ENCODE results near the gene SH3GL3.

- TF ChIP-seq CTCF (conservative IDR thresholded peaks at IDR 0.05; ENCODE audit: low read depth, low read length): no peak
- TF ChIP-seq BHLHE40 (IDR thresholded peaks at IDR 0.05; ENCODE audit: low read depth, low read length): no peak
These were observed 100.0 kb downstream of the SH3GL3 start for GRCh38 chr15:83547168-83547567.
